AG09309 (cell line): ENCODE results near the gene LRCH1.

Source experiments
- DNase-seq: peaks from one replicate; pipeline ENCODE4 v3.0.0-alpha.2; 2010; ENCODE audit warnings: low read depth
- H3K4me3 ChIP-seq: 2 replicates; pipeline ENCODE4 v1.5.1; 2011; ENCODE audit warnings: mild to moderate bottlenecking, low read depth, low read length, moderate library complexity; ENCODE audit not compliant: control insufficient read depth
- TF ChIP-seq, protein P1 (sequence below): IDR thresholded peaks from 2 replicates; pipeline ENCODE4 v1.5.1; 2011; ENCODE audit warnings: mild to moderate bottlenecking, low read depth, low read length, inconsistent platforms; ENCODE audit not compliant: insufficient read depth, control insufficient read depth; ENCODE audit errors: missing control alignments

LRCH1 gene

DNA sequence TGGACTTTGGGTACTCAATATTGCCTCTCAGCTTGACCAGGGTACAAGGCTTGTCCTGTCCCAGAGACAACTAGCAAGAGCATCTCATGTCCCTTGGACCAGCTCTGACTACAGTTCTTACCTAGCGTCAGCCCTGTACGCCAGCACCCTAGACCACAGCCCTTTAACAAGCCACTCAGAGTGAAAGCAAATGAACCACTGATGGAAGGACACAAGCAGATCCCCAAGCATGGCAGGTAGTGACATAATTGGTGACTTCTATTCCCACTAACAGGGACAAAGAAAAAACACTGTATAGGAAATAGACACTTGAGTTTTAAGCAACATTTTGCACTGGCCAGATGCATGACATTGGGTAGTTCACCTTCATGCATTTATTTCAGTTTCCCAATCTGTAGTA is 8.8 kb upstream of the LRCH1 start:
- TF ChIP-seq, protein P1, sequence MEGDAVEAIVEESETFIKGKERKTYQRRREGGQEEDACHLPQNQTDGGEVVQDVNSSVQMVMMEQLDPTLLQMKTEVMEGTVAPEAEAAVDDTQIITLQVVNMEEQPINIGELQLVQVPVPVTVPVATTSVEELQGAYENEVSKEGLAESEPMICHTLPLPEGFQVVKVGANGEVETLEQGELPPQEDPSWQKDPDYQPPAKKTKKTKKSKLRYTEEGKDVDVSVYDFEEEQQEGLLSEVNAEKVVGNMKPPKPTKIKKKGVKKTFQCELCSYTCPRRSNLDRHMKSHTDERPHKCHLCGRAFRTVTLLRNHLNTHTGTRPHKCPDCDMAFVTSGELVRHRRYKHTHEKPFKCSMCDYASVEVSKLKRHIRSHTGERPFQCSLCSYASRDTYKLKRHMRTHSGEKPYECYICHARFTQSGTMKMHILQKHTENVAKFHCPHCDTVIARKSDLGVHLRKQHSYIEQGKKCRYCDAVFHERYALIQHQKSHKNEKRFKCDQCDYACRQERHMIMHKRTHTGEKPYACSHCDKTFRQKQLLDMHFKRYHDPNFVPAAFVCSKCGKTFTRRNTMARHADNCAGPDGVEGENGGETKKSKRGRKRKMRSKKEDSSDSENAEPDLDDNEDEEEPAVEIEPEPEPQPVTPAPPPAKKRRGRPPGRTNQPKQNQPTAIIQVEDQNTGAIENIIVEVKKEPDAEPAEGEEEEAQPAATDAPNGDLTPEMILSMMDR, result no peak
- no peak overlapping the region for H3K4me3 ChIP-seq
- DNase-seq, result no peak

DNA sequence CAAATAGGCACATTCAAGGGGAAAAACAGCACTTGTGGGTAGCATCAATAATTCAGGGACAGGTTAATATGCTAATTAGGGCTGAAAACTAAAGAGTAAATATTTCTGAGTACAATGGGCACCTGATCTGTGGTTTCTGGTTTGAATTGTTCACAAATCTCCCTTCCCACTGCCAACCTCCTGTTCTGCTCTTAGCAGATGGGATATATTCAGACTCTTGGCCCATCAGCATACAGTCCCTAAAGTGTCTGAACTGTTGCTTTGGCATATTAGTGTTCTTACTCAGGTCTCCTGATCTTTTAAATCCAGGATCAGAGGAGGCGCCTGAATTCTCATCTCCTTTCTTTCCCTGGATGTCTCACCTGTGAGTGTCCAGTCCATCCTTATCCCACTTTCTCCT is 8.2 kb upstream of the LRCH1 start:
- no peak overlapping the region for H3K4me3 ChIP-seq
- TF ChIP-seq, protein P1, result no peak
- no peak for DNase-seq

- TF ChIP-seq, protein P1, result no peak
- no peak for DNase-seq
- H3K4me3 ChIP-seq, result no peak overlapping the region
These were observed 6.7 kb upstream of the LRCH1 start for GRCh38 chr13:46546084-46546768.

DNA sequence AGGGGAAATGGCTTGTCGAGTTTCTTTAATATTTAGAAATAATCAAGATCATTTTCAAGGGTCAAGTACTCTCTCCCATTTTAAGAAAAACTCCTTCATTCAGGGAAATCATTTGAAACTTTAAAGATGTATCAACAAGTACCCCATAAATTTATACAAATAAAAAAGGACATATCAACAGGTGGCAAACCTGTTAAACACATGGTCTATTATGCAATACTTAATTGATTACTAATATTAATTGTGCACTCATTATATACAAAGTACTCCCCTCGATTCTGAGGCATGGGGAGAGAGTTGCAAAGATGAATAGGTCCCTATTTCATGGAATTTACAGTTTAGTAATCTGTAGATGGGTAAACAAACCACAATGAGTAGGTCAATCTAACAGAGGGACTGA is 2.1 kb upstream of the LRCH1 start:
- H3K4me3 ChIP-seq, result no peak overlapping the region
- TF ChIP-seq, protein P1, result no peak
- no peak for DNase-seq

- H3K4me3 ChIP-seq, result no peak overlapping the region
- DNase-seq, result no peak
- TF ChIP-seq, protein P1, result peak; percentile 89
These were observed 1.3 kb upstream of the LRCH1 start for GRCh38 chr13:46551410-46552302.

GRCh38 chr13:46552303-46552682 is 677 bp upstream of the LRCH1 start:
- TF ChIP-seq, protein P1, result no peak
- H3K4me3 ChIP-seq, result peak overlapping the region; percentile 89
- no peak for DNase-seq
